GM19452 (cell line): ENCODE data around the gene GLB1L3.
"Not testable (repeated sequence)": the region's sequence is repeated elsewhere in the genome, so short reads cannot be mapped to it uniquely, and the experiment has no call there.

Source experiments
- ATAC-seq: cut with Tn5 transposase; IDR thresholded peaks from one replicate; pipeline ENCODE4 v1.9.1; 2021; ENCODE audit not compliant: unreplicated experiment

GLB1L3 gene

GRCh38 chr11:134250675-134251074, 25.5 kb upstream of the GLB1L3 start:
- no peak for ATAC-seq

GRCh38 chr11:134252346-134253187, 23.6 kb upstream of the GLB1L3 start:
- ATAC-seq = no peak

GRCh38 chr11:134253188-134253993, 22.8 kb upstream of the GLB1L3 start, which contains the start of the genes ACAD8 and THYN1:
Gene ACAD8, plus strand, starts transcription at chr11:134253568. Its CDS starts 33 bp downstream, at chr11:134253601.
Gene THYN1, minus strand, starts transcription at chr11:134253352. Its CDS starts 470 bp downstream, at chr11:134252882.
- ATAC-seq = peak; percentile 99

DNA sequence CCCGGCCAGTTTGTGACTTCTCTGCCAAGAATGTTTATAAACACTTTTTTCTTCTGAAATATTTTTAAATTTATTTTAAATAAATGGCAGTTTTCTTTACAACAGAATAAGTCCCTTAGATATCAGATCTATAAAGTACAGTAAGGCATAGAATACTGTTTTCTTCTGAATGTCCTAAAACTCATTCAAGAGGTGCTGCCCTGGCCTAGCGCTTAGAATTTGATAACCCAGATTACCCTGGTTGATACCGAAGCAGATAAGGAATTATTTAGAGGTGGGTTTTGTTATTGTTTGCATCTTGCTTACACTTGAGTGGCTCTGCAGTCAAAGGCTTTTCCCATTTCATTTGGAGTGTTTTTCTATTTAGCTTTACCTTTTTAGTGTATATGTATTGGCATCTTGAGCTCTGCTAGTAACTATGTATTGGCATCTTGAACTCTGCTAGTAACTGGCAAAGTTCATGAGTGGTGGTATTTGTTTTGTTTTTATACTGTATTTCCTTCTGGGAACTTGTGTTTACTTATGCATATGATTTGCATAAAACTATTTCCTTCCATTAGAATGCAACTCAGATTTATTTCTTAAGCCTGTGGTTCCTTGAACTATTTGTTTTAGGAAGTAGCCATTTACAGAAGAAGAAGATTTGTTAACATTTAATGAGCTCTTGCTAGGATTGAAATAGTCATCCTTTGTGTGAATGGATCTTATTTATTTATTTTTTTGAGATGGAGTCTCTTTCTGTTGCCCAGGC, 21.6 kb upstream of the GLB1L3 start:
- no peak for ATAC-seq

GRCh38 chr11:134255184-134255561, 21.0 kb upstream of the GLB1L3 start:
- not testable (repeated sequence) for ATAC-seq

DNA sequence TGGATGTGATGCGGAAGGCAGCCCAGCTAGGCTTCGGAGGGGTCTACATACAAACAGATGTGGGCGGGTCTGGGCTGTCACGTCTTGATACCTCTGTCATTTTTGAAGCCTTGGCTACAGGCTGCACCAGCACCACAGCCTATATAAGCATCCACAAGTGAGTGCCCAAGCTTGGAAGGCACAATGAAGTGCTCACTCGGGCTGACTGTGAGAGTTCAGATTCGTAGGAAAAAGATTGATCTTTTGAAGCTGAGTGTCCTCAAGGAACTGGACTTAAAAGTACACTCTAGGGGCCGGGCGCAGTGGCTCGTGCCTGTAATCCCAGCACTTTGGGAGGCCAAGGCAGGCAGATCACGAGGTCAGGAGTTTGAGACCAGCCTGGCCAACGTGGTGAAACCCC, 19.1 kb upstream of the GLB1L3 start:
- no peak for ATAC-seq

GRCh38 chr11:134258577-134258976, 17.6 kb upstream of the GLB1L3 start:
- no peak for ATAC-seq

DNA sequence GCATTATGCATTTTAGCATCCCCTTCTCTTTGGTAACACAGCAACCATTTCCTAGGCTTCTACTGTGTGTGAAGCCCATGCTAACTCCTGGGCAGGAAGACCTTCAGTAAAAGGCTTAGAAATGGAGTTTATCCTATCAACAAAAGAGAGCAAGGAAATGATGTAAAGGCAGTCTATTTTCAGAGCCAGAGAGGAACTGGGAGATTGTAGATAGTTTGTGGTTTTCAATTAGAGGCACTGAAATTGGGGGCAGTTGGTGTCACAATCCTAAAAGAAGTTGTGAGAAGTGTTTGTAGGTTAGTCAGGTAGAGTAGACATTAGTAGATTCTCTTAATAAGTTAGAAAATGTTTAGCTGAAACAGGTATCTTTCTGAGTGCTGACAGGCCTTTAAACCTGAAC, 15.7 kb upstream of the GLB1L3 start:
- ATAC-seq = no peak

DNA sequence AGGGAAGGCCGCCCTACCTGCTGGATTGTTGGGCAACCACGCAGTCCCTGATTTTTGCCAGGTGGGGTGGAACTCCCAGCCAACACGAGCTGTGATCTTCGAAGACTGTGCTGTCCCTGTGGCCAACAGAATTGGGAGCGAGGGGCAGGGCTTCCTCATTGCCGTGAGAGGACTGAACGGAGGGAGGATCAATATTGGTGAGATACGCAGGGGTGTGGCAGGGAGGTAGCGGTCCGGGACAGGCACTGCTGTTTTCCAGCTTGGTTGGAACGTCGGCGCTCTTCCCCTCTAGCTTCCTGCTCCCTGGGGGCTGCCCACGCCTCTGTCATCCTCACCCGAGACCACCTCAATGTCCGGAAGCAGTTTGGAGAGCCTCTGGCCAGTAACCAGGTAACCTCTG, 15.2 kb upstream of the GLB1L3 start:
- ATAC-seq = no peak

DNA sequence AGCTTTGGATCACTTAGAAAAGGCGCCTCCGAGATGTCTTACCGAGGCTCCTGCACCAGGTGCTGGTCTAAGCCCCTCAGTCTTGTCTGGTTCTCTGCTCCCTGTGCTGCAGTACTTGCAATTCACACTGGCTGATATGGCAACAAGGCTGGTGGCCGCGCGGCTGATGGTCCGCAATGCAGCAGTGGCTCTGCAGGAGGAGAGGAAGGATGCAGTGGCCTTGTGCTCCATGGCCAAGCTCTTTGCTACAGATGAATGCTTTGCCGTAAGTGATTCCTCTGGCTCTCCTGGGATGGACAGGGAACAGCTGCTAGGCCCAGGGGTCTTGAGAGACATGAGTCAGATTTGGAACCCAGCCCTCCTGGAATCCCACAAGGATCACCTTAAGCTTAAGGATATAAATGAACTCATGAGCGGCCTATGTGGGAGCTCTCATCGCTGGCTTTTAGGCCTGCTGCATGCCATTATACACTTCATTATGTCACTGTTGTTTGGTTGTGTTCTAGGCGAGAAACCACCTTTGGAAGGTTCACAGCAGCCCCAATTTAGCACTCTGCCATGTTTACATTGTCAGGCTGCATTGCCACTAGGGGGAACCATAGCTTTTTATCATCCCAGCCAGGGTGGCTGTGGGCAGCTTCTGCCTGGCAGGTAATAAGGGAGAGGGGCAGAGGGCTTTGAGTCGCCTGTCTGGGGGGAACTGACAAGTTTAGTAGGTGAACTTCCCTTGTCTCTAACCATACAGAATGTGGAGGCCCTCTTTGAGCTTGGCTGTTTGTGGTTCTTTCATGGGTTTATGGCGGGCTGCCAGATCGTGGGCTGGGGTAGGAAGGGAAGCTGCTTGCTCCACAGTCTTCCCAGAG, 14.3 kb upstream of the GLB1L3 start:
- ATAC-seq = no peak

GRCh38 chr11:134264966-134265764, 11.0 kb upstream of the GLB1L3 start:
- no peak for ATAC-seq

GRCh38 chr11:134266440-134266839, 9.7 kb upstream of the GLB1L3 start:
- ATAC-seq = no peak

DNA sequence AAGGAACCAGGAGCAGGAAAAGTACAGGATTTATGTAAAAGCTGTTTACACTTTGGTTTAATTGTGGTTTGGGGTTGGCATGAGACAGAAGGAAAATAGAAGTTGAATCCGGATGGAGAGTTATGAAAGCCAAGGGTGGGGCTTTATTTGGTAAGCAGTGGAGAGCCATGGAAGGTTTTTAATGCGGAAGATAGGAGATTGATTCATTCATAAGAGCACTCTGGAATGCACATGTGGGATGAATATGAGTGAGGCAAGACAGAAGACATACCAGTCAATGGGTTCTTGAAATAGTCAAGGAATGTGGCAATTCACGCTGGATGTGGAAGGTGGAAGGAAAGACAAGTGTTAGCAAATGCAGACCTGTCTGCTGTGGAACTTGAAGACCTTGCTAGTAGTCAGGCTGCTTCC, 9.3 kb upstream of the GLB1L3 start:
- no peak for ATAC-seq

- ATAC-seq = no peak
Measured at GRCh38 chr11:134267461-134267860, 8.7 kb upstream of the GLB1L3 start.

- no peak for ATAC-seq
Measured at GRCh38 chr11:134267966-134268365, 8.2 kb upstream of the GLB1L3 start.

GRCh38 chr11:134270250-134270714, 5.9 kb upstream of the GLB1L3 start:
- ATAC-seq = no peak

DNA sequence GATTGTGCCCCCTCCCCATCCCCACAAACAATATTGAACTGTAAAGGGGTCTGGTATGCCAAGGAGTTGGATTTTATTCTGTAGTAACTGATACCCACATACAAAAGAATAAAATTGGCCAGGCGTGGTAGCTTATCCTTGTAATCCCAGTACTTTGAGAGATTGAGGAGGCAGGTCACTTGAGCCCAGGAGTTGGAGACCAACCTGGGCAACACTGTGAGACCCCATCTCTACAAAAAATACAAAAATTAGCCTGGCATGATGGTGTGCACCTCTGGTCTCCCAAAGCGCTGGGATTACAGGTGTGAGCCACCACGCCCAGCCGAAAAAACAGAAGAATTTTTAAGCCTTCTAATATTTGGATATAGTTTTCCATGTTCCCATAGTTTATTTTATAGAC, 4.2 kb upstream of the GLB1L3 start:
- no peak for ATAC-seq

DNA sequence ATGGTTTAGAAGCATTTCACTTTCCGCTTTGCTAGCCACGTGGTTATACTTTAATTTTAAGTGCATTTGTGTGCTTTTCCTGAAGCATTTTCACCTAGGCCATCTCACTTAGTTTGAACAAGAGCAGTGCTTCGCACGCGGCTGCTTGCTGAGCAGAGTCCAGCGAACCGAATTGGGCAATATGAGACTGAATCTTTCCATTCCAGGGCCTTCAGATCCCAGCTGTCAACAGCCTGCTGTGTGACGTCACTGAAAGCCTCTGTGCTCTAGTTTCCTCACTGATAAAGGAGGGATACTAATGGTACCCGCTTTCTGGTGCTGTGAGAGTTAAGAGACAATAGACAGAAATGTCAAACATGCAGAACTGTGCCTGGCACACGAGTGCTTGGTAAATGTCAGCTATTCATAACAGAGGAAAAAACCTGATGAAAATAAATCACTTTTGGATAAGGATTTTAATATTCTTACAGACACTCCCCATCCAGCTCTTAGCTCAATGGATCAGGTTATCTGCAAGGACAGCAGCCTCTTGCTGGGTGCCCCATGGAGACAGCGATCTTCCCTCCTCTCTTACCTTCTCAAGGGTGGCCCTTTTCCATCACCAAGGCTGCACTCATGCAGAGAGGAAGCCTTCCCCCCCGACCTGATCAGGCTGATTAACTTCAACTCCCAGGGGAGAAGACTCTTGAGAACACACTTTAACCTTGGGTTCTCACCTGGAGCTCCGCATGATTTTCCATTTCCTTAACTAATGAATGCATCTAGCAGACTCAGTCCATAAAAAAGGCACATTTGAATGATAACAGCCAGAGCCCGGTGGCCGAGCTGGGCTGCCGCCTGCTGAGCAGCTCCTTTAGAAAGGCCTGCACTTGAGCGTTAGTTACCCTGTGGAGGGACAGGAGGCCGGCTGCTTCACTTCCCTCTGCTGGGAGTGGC, 3.5 kb upstream of the GLB1L3 start:
- ATAC-seq = no peak
